AG09309 (cell line): Measurements from ENCODE around the gene CEP112.
A peak's percentile ranks its signal among the peaks of the same experiment; 100 is the strongest.

Experiments used
- DNase-seq: peaks from one replicate; pipeline ENCODE4 v3.0.0-alpha.2; 2010; ENCODE audit warnings: low read depth
- H3K4me3 ChIP-seq: 2 replicates; pipeline ENCODE4 v1.5.1; 2011; ENCODE audit warnings: mild to moderate bottlenecking, low read depth, low read length, moderate library complexity; ENCODE audit not compliant: control insufficient read depth
- TF ChIP-seq, protein P1 (sequence below): IDR thresholded peaks from 2 replicates; pipeline ENCODE4 v1.5.1; 2011; ENCODE audit warnings: mild to moderate bottlenecking, low read depth, low read length, inconsistent platforms; ENCODE audit not compliant: insufficient read depth, control insufficient read depth; ENCODE audit errors: missing control alignments

Gene CEP112

DNA sequence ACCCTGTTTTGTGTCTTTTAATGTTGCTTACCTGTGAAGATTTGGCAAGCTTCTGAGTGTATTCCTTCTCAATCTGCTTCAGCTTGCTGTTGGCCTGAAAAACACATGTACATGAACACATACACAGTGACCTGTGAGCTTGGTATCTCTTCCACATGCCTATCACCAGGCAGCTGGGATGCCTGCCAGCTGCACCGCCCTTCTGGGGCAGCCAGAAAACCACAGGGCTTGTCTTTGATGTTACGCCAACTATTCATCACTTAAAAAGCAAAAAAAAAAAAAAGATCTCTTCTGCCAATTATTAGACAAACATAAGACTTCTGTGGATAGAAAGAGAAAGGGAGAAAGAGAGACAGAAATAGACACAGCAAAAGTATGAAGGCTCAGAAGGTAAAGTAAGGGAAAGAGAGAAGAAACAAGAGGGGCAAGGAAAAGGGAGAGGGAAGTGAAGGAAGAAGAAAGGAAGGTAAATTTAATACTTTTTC lies 441.3 kb downstream of the CEP112 start:
- peak; percentile 73 for DNase-seq

DNA sequence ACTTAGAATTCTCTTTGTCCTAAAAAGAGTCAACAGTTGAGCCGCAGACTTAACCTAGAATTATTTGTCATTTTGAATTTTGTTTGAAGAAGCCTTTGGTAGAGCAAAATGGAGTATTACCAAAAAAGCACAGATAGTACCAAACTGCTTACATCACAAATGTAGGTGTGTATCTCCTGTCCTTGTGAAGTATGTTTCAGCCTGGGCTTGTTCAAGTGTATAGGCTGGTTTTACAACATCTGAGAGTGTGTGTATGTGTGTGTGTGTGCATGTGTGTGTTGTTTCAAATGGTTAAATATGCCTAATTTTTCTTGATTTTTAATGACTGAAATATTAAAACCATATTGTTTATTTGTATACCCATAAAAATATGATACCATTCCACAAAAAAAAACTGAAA lies 441.8 kb downstream of the CEP112 start:
- H3K4me3 ChIP-seq, result no peak overlapping the region
- DNase-seq, result no peak
- TF ChIP-seq, protein P1, sequence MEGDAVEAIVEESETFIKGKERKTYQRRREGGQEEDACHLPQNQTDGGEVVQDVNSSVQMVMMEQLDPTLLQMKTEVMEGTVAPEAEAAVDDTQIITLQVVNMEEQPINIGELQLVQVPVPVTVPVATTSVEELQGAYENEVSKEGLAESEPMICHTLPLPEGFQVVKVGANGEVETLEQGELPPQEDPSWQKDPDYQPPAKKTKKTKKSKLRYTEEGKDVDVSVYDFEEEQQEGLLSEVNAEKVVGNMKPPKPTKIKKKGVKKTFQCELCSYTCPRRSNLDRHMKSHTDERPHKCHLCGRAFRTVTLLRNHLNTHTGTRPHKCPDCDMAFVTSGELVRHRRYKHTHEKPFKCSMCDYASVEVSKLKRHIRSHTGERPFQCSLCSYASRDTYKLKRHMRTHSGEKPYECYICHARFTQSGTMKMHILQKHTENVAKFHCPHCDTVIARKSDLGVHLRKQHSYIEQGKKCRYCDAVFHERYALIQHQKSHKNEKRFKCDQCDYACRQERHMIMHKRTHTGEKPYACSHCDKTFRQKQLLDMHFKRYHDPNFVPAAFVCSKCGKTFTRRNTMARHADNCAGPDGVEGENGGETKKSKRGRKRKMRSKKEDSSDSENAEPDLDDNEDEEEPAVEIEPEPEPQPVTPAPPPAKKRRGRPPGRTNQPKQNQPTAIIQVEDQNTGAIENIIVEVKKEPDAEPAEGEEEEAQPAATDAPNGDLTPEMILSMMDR, result no peak

More for the DNA sequence above, 441.3 kb downstream of the CEP112 start:
- TF ChIP-seq, protein P1, result no peak
- no peak overlapping the region for H3K4me3 ChIP-seq

DNA sequence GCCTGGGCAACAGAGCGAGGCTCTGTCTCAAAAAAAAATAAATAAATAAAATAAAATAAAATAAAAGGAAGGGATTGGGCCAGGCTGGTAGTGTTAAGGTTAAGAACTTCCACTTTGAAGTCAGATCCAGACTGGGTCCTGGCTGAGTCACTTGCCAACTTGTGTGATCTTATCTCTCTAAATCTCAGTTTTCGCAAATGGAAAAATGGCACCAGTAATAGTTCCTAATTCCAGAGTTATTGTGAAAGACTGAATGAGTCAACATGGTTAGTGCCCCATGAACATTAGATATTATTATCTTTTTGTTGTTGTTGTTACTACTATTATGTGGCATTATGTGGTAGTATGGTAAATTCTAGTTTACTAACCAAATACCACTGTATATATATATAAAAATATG lies 442.5 kb downstream of the CEP112 start:
- DNase-seq, result no peak
- TF ChIP-seq, protein P1, result no peak
- no peak overlapping the region for H3K4me3 ChIP-seq

DNA sequence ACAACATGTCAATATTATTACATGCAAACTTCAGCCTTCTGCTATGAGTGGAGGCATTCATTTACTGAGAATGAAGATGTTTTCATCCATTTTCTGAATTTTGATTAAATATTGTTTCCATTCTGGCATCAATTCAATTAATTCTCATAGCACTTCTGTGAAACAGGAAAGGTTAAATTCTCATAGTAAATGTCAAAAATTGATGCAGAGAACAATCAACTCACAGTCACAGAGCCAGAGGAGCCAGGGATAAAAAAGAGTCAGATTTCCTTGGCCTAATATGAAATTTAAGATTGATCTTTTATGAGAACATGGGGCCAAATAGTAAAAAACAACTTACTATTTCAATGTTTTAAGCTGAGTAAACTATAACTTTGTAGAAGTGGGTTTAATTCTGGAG lies 446.7 kb downstream of the CEP112 start:
- no peak overlapping the region for H3K4me3 ChIP-seq
- DNase-seq, result no peak
- TF ChIP-seq, protein P1, result no peak

DNA sequence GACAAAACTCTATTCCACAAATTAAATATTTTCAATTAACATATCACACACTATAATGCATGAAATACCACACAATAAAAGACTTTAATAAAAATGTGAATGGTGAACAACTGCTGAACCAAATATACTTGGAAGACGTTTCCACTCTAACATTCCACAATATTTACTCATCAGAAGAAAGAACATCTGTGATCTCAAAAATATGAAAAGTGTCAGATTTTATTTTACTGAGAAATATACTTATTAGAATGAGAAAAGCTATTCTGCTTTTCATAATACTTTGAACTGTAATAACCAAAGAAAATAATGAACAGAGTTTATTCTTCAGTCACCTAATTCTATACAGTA lies 448.7 kb downstream of the CEP112 start:
- no peak overlapping the region for H3K4me3 ChIP-seq
- TF ChIP-seq, protein P1, result no peak
- DNase-seq, result no peak

DNA sequence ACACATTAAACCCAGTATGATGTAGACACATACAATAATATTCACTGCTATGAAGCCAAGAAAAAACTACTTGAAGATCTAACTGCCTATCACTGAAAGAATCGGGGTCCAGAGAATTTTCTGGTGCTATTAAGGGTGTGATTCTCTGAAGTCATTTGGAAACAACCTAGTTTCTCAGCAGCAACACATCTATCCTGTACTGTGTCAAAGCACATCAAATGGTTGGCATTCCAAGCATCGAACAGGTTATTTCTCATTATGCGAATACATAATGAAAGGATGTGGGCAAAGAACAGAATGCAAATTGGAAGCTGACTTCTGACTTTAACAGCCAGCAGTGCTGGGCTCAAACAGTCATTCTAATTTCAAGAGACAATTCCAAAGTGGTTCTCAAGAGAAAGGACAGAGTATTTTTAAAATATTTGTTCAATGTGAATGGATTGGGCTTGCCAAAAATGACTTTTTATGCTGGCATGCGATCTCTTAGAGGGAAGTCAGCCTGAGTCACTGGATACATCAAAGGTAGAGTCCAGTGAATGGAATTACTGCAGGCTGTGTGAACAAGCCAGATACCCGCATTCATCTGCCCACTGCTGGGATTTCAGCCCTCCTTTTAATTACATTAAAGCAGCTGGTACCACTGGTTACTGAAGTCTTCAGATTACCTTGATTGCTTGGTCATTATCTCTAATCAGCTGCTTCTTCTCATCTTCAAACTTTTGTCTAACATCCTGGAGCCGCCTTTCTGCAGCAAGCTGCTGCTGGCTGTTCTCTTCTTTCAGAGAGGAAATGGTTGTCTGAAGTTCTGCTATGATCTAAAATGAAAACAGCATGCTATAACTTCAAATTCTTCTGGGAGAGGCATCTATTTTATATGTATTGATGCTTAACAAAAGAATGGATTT lies 449.3 kb downstream of the CEP112 start:
- TF ChIP-seq, protein P1, result no peak
- DNase-seq, result peak; percentile 46
- H3K4me3 ChIP-seq, result no peak overlapping the region
